Peyer's patch (tissue), 4 donors: ENCODE results near the gene TBC1D2. TPM values are rescaled to one million over a fixed set of nuclear protein-coding genes. Genes with fewer than 3 reads are reported as not detected.

Source experiments
- DNase-seq, 3 donors: peaks; one replicate each; pipeline ENCODE4 v3.0.0-alpha.2; 2017 to 2019
- H3K27ac ChIP-seq, 4 donors: fragments of 200-600 bp; sonication (generic); one replicate each; pipeline ENCODE4 v1.5.1; 2016 to 2019
- H3K27me3 ChIP-seq, 2 donors: fragments of 200-600 bp; sonication (generic); one replicate each; pipeline ENCODE4 v1.5.1; 2019
- H3K36me3 ChIP-seq, 3 donors: fragments of 200-600 bp; sonication (generic); one replicate each; pipeline ENCODE4 v1.5.1; 2016 to 2019
- H3K4me1 ChIP-seq, 4 donors: fragments of 200-600 bp; sonication (generic); one replicate each; pipeline ENCODE4 v1.5.1; 2016 to 2019
- H3K4me3 ChIP-seq, 4 donors: fragments of 200-600 bp; sonication (generic); 1 replicate in 3 of 4; 2 replicates in 1 of 4; pipeline ENCODE4 v1.5.1; 2016 to 2019; ENCODE audit warnings: mild to moderate bottlenecking in 1 of 4
- H3K9me3 ChIP-seq, 4 donors: fragments of 200-600 bp; sonication (generic); one replicate each; pipeline ENCODE4 v1.5.1; 2016 to 2019; ENCODE audit warnings: mild to moderate bottlenecking in 1 of 4
- POLR2A ChIP-seq, 2 donors: fragments of 450-650 bp; IDR thresholded peaks; one replicate each; pipeline ENCODE4 v1.5.1; 2017; ENCODE audit warnings: antibody characterized with exemption in 2 of 2, mild to moderate bottlenecking in 2 of 2, moderate library complexity in 2 of 2
- total RNA-seq, 4 donors: library from RNA; depleted of rRNA; stranded (reverse); fragments of >200 nt; gene quantifications; one replicate each; pipeline ENCODE4 v1.1.0, GENCODE V29; 2016
- TF ChIP-seq, protein P1 (sequence below), 6 experiments: fragments of 450-650 bp in 4 of 6; fragments of 200-600 bp in 2 of 6; sonication (generic) in 1 of 6; IDR thresholded peaks; one replicate each; pipeline ENCODE4 v1.5.1; 2017 to 2019; ENCODE audit warnings: antibody characterized with exemption in 6 of 6, mild to moderate bottlenecking in 3 of 6, moderate library complexity in 1 of 6

The TBC1D2 gene
- total RNA-seq, 4 donors from 2014 or later: 28.1 to 68.8 (median 48.4) TPM

- DNase-seq: no peak
- Histone ChIP-seq H3K4me1 (peaks cover 0 to 52% (median 6%) of the 10 kb centered on the region in 4 donors), H3K27me3 (no peaks in the 10 kb centered on the region), H3K9me3 (no peaks in the 10 kb centered on the region), H3K36me3 (peaks cover 0 to 22% (median 0%) of the 10 kb centered on the region in 3 donors), H3K27ac (peak overlapping the region in 1 of 4 donors; percentile 83), H3K4me3 (no peak overlapping the region)
- TF ChIP-seq POLR2A (IDR thresholded peaks at IDR 0.05): no peak
- TF ChIP-seq, protein P1, sequence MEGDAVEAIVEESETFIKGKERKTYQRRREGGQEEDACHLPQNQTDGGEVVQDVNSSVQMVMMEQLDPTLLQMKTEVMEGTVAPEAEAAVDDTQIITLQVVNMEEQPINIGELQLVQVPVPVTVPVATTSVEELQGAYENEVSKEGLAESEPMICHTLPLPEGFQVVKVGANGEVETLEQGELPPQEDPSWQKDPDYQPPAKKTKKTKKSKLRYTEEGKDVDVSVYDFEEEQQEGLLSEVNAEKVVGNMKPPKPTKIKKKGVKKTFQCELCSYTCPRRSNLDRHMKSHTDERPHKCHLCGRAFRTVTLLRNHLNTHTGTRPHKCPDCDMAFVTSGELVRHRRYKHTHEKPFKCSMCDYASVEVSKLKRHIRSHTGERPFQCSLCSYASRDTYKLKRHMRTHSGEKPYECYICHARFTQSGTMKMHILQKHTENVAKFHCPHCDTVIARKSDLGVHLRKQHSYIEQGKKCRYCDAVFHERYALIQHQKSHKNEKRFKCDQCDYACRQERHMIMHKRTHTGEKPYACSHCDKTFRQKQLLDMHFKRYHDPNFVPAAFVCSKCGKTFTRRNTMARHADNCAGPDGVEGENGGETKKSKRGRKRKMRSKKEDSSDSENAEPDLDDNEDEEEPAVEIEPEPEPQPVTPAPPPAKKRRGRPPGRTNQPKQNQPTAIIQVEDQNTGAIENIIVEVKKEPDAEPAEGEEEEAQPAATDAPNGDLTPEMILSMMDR (IDR thresholded peaks at IDR 0.05): no peak
Observed at GRCh38 chr9:98232926-98233325, 22.5 kb downstream of the TBC1D2 start.

GRCh38 chr9:98231770-98232478, 23.5 kb downstream of the TBC1D2 start:
- no peak for TF ChIP-seq POLR2A (IDR thresholded peaks at IDR 0.05)
- TF ChIP-seq, protein P1 (IDR thresholded peaks at IDR 0.05): no peak
- Histone ChIP-seq H3K4me3 (no peak overlapping the region), H3K9me3 (no peaks in the 10 kb centered on the region), H3K4me1 (peaks cover 0 to 60% (median 12%) of the 10 kb centered on the region in 4 donors), H3K27me3 (no peaks in the 10 kb centered on the region), H3K27ac (peak overlapping the region in 2 of 4 donors; percentile 34 to 41), H3K36me3 (peaks cover 0 to 24% (median 0%) of the 10 kb centered on the region in 3 donors)
- no peak for DNase-seq

- H3K4me1 ChIP-seq: peaks cover 0 to 62% (median 18%) of the 10 kb centered on the region in 4 donors
- no peak for DNase-seq
- no peaks in the 10 kb centered on the region for H3K27me3 ChIP-seq
- no peak for TF ChIP-seq POLR2A (IDR thresholded peaks at IDR 0.05)
- TF ChIP-seq, protein P1 (IDR thresholded peaks at IDR 0.05): no peak
- H3K4me3 ChIP-seq: no peak overlapping the region
- peaks cover 0 to 24% (median 0%) of the 10 kb centered on the region in 3 donors for H3K36me3 ChIP-seq
- peak overlapping the region in 2 of 4 donors; percentile 2 to 72 for H3K27ac ChIP-seq
- no peaks in the 10 kb centered on the region for H3K9me3 ChIP-seq
Observed at GRCh38 chr9:98230789-98231188, 24.7 kb downstream of the TBC1D2 start.

GRCh38 chr9:98230304-98230703, 25.1 kb downstream of the TBC1D2 start:
- TF ChIP-seq POLR2A (IDR thresholded peaks at IDR 0.05): no peak
- TF ChIP-seq, protein P1 (IDR thresholded peaks at IDR 0.05): no peak

DNA sequence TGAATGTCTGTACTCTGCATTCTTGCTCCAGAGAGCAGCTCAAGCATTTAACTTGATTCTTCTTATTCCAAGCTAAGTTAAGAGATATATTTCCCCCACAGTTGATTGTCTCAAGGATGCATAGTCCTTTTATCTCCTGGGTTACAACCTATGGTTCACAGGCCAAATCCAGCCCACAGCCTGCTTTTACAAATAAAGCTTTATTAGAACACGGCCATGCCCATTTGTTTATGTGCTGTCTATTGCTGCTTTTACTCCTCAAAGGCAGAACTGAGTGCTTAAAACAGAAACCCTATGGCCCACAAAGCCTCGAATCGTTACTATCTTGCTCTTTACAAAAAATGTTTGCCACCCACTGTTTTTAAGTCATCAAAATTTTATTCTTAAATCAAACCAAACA, 25.8 kb downstream of the TBC1D2 start:
- Histone ChIP-seq H3K27ac (peak overlapping the region in 1 of 4 donors; percentile 72), H3K27me3 (no peaks in the 10 kb centered on the region), H3K36me3 (peaks cover 0 to 24% (median 0%) of the 10 kb centered on the region in 3 donors), H3K4me3 (no peak overlapping the region), H3K4me1 (peaks cover 0 to 63% (median 19%) of the 10 kb centered on the region in 4 donors), H3K9me3 (no peaks in the 10 kb centered on the region)
- no peak for DNase-seq
- no peak for TF ChIP-seq POLR2A (IDR thresholded peaks at IDR 0.05)
- TF ChIP-seq, protein P1 (IDR thresholded peaks at IDR 0.05): no peak

More at GRCh38 chr9:98230304-98230703, 25.1 kb downstream of the TBC1D2 start:
- H3K9me3 ChIP-seq: no peaks in the 10 kb centered on the region
- no peaks in the 10 kb centered on the region for H3K27me3 ChIP-seq
- H3K27ac ChIP-seq: peak overlapping the region in 2 of 4 donors; percentile 2 to 72
- peaks cover 0 to 24% (median 0%) of the 10 kb centered on the region in 3 donors for H3K36me3 ChIP-seq
- H3K4me1 ChIP-seq: peaks cover 0 to 67% (median 19%) of the 10 kb centered on the region in 4 donors
- no peak overlapping the region for H3K4me3 ChIP-seq
- DNase-seq: no peak
